WTC11 (cell line): ENCODE data around the gene RPL18A. TPM values are rescaled to one million over a fixed set of nuclear protein-coding genes. Genes with fewer than 3 reads are reported as not detected.

Experiments
- ATAC-seq: fragments of 200-7000 bp; cut with Tn5 transposase; 2 replicates; pipeline ENCODE4 v1.10.0; 2021; ENCODE audit warnings: mild to moderate bottlenecking, moderate library complexity
- CTCF ChIA-PET: fragments of 300-600 bp; sonication (Branson Sonifier 250); formaldehyde crosslinking; loops from one replicate; lab custom pipeline; 2021; ENCODE audit warnings: antibody characterized with exemption; lab: Charles Lee
- POLR2A ChIA-PET: fragments of 350-600 bp; sonication (Branson Sonifier 250); formaldehyde crosslinking; loops from one replicate; lab custom pipeline; 2021; ENCODE audit warnings: antibody characterized with exemption; lab: Charles Lee
- DNase-seq: peaks from one replicate; pipeline ENCODE4 v3.0.0; 2021; ENCODE audit warnings: low spot score
- H3K27ac Mint-ChIP-seq: 2 replicates; pipeline ENCODE4 v1.8.0; 2021; ENCODE audit warnings: mixed read lengths
- H3K27me3 Mint-ChIP-seq: 2 replicates; pipeline ENCODE4 v1.8.0; 2021; ENCODE audit warnings: low read depth, mild to moderate bottlenecking, moderate library complexity, mixed read lengths
- H3K36me3 Mint-ChIP-seq: 2 replicates; pipeline ENCODE4 v1.8.0; 2021; ENCODE audit warnings: mixed read lengths
- H3K4me1 Mint-ChIP-seq: 2 replicates; pipeline ENCODE4 v1.8.0; 2022; ENCODE audit warnings: mixed read lengths
- H3K4me3 Mint-ChIP-seq: 2 replicates; pipeline ENCODE4 v1.8.0; 2021; ENCODE audit warnings: mild to moderate bottlenecking, moderate library complexity, mixed read lengths
- H3K9me3 Mint-ChIP-seq: 2 replicates; pipeline ENCODE4 v1.8.0; 2021; ENCODE audit warnings: mixed read lengths
- ETV6 ChIP-seq: sonication (generic); formaldehyde crosslinking; IDR thresholded peaks from 2 replicates; pipeline ENCODE4 v1.8.1; 2022; ENCODE audit warnings: mild to moderate bottlenecking, missing genetic modification reagents
- FOXJ3 ChIP-seq: sonication (generic); formaldehyde crosslinking; IDR thresholded peaks from 2 replicates; pipeline ENCODE4 v1.9.0; 2021; ENCODE audit warnings: missing genetic modification reagents, mild to moderate bottlenecking, borderline replicate concordance
- NFYB ChIP-seq: sonication (generic); formaldehyde crosslinking; conservative IDR thresholded peaks from 2 replicates; pipeline ENCODE4 v1.8.0; 2022; ENCODE audit warnings: low read depth, missing genetic modification reagents
- OVOL2 ChIP-seq: fragments of 250-450 bp; sonication (Bioruptor Pico); IDR thresholded peaks from 2 replicates; pipeline ENCODE4 v1.9.0; 2021; ENCODE audit warnings: mild to moderate bottlenecking, borderline replicate concordance
- PRRX2 ChIP-seq: fragments of 250-450 bp; sonication (Bioruptor Pico); IDR thresholded peaks from 2 replicates; pipeline ENCODE4 v1.8.0; 2021; ENCODE audit warnings: mild to moderate bottlenecking
- SP1 ChIP-seq: sonication (generic); formaldehyde crosslinking; conservative IDR thresholded peaks from 2 replicates; pipeline ENCODE4 v1.8.1; 2022; ENCODE audit warnings: missing genetic modification reagents
- TCF7 ChIP-seq: sonication (generic); formaldehyde crosslinking; IDR thresholded peaks from 2 replicates; pipeline ENCODE4 v1.8.0; 2022; ENCODE audit warnings: mild to moderate bottlenecking, low read depth, missing genetic modification reagents, moderate library complexity
- TEAD4 ChIP-seq: sonication (generic); formaldehyde crosslinking; IDR thresholded peaks from 2 replicates; pipeline ENCODE4 v1.8.0; 2022; ENCODE audit warnings: mild to moderate bottlenecking, missing genetic modification reagents
- ZNF232 ChIP-seq: sonication (generic); formaldehyde crosslinking; IDR thresholded peaks from 2 replicates; pipeline ENCODE4 v1.8.0; 2022; ENCODE audit warnings: mild to moderate bottlenecking, missing genetic modification reagents
- ZNF317 ChIP-seq: sonication (generic); formaldehyde crosslinking; IDR thresholded peaks from 2 replicates; pipeline ENCODE4 v1.8.1; 2023; ENCODE audit warnings: low read depth, mild to moderate bottlenecking, moderate library complexity, missing genetic modification reagents, borderline replicate concordance
- ZNF396 ChIP-seq: fragments of 250-450 bp; sonication (Bioruptor Pico); IDR thresholded peaks from 2 replicates; pipeline ENCODE4 v1.8.0; 2021; ENCODE audit warnings: mild to moderate bottlenecking, moderate library complexity, borderline replicate concordance
- ZNF416 ChIP-seq: fragments of 250-450 bp; sonication (Bioruptor Pico); IDR thresholded peaks from 2 replicates; pipeline ENCODE4 v1.9.0; 2021; ENCODE audit warnings: mild to moderate bottlenecking, inconsistent platforms
- ZNF671 ChIP-seq: fragments of 250-450 bp; sonication (Bioruptor Pico); IDR thresholded peaks from 2 replicates; pipeline ENCODE4 v1.8.0; 2021; ENCODE audit warnings: mild to moderate bottlenecking
- total RNA-seq: library from RNA; stranded (reverse); gene quantifications from 3 replicates; pipeline ENCODE4 v1.2.3, GENCODE V29; 2021
- TF ChIP-seq, protein P1 (sequence below): fragments of 250-450 bp; sonication (Bioruptor Pico); IDR thresholded peaks from 2 replicates; pipeline ENCODE4 v1.8.0; 2021; ENCODE audit warnings: mild to moderate bottlenecking
- TF ChIP-seq, protein P2 (sequence below): sonication (generic); formaldehyde crosslinking; IDR thresholded peaks from 2 replicates; pipeline ENCODE4 v1.8.1; 2023; ENCODE audit warnings: mild to moderate bottlenecking, missing genetic modification reagents, moderate library complexity
- TF ChIP-seq, protein P3 (sequence below): fragments of 250-450 bp; sonication (Bioruptor Pico); conservative IDR thresholded peaks from 2 replicates; pipeline ENCODE4 v1.9.0; 2021; ENCODE audit warnings: mild to moderate bottlenecking

RPL18A gene
- total RNA-seq, 1 experiment from 2014 or later = 2,950 TPM

DNA sequence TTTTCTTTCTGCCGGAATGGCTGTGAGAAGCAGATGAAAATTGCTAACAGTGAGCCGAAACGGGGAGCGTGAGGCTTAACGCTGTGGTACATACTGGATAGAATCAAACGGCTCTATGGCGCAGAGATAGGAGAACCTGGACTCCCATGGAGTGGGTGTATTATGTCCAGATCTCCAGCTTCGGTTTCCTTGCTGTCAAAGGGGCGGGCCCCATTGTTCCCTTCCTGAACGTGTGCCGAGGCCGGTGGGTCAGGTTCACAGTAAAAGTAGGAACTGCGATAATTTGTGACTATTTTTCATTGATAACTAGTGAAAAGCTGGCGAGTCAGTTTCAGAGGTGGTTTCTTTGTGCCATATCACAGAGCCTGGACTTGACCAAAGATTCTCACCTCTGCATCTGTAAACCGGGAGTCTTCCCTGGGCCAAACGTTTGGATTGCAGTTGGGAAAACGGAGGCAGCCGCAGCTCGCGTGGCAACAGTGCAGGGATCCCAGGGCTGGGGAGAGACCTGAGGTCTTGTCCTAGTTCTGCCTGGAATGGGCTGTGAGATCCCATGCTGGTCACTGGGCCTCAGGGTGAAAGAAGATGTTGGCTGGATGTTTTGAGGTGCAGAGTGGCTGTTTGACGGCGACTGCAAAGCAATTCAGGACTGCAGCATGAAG lies 752 bp downstream of the RPL18A start (continued):
- TF ChIP-seq, protein P1, sequence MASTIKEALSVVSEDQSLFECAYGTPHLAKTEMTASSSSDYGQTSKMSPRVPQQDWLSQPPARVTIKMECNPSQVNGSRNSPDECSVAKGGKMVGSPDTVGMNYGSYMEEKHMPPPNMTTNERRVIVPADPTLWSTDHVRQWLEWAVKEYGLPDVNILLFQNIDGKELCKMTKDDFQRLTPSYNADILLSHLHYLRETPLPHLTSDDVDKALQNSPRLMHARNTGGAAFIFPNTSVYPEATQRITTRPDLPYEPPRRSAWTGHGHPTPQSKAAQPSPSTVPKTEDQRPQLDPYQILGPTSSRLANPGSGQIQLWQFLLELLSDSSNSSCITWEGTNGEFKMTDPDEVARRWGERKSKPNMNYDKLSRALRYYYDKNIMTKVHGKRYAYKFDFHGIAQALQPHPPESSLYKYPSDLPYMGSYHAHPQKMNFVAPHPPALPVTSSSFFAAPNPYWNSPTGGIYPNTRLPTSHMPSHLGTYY (CRISPR knock-in tag) = peak; percentile 33; the same call in 1 of the 2 replicates

DNA sequence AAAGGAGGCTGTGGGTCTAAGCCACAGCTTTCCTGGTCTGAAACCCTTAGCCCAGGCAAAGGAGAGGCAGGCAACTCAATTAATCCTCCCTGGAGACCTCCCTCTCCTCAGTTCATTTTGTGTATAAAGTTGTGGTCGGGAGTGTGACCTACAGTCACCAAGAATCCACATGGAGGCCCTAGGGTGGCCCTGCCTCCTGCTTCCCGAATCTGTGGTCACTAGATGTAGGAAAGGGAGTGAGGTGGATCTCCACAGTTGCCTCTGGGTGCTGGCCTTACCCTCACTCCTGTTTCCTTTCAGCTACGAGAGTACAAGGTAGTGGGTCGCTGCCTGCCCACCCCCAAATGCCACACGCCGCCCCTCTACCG lies 1.3 kb downstream of the RPL18A start:
- Mint-ChIP-seq H3K4me3 (peak overlapping the region; percentile 99), H3K27ac (peak overlapping the region; percentile 97)
- no peak for ATAC-seq

DNA sequence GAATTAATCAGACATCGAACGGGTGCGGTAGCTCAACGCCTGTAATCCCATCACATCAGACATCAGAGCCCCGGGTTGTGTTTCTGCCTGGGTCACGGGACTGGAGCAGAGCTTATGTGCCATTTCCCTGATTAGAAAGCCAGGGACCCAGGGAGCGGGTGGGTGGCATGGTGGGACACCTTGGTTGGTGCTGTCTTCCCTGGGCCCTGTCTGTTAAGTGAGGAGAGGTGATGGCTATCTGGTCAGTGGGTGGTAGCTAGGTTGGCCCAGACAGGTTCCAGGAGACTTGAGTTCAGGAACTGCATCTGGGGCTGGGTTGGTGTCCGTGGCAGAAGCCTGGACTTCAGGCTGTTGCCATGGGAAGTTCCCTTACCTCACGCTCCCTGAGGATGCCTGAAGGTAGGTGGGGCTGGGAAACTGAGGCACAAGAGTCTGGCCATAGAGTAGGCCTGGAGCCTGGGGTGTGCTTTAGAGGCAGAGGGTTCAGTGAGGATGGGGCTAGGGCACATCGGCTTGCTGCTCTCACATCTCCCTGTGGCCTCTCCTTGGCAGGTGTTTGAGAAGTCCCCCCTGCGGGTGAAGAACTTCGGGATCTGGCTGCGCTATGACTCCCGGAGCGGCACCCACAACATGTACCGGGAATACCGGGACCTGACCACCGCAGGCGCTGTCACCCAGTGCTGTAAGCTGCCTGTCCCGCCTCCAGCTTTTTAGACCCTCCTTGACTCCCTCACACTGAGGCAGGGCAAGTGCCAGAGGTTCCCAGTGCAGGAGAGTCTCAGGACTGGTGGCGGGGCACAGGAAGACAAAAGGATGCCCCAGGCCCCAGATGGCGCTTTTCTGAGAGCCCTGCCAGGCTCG lies 2.1 kb downstream of the RPL18A start:
- H3K27ac Mint-ChIP-seq = peak overlapping the region; percentile 97
- ATAC-seq (no peak), DNase-seq (no peak)
- CTCF ChIA-PET = interaction anchor here (1.5 kb wide), 1 partner anchor 71 kb away, joined by 6 read pairs; the partner anchor contains the start of gene CCDC124
- H3K9me3 Mint-ChIP-seq = no peaks in the 10 kb centered on the region
- POLR2A ChIA-PET = interaction anchor here (1.2 kb wide), 1 partner anchor 71 kb away, joined by 4 read pairs; the partner anchor contains the start of gene CCDC124
- peaks cover 29% of the 10 kb centered on the region for H3K4me1 Mint-ChIP-seq
- peaks cover 48% of the 10 kb centered on the region for H3K36me3 Mint-ChIP-seq
- H3K4me3 Mint-ChIP-seq = peak overlapping the region; percentile 99
- no peaks in the 10 kb centered on the region; the same call in 1 of the 2 replicates for H3K27me3 Mint-ChIP-seq
- TF ChIP-seq TEAD4 (CRISPR knock-in tag) = no peak
- TF ChIP-seq, protein P2, sequence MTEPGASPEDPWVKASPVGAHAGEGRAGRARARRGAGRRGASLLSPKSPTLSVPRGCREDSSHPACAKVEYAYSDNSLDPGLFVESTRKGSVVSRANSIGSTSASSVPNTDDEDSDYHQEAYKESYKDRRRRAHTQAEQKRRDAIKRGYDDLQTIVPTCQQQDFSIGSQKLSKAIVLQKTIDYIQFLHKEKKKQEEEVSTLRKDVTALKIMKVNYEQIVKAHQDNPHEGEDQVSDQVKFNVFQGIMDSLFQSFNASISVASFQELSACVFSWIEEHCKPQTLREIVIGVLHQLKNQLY = no peak
- no peak for TF ChIP-seq ZNF232
- 0 out of 2 replicates have a peak, but pooled peaks have one; percentile 8 for TF ChIP-seq ZNF416 (CRISPR knock-in tag)
- 0 out of 2 replicates have a peak, but pooled peaks have one; percentile 20 for TF ChIP-seq PRRX2 (CRISPR knock-in tag)
- TF ChIP-seq, protein P3, sequence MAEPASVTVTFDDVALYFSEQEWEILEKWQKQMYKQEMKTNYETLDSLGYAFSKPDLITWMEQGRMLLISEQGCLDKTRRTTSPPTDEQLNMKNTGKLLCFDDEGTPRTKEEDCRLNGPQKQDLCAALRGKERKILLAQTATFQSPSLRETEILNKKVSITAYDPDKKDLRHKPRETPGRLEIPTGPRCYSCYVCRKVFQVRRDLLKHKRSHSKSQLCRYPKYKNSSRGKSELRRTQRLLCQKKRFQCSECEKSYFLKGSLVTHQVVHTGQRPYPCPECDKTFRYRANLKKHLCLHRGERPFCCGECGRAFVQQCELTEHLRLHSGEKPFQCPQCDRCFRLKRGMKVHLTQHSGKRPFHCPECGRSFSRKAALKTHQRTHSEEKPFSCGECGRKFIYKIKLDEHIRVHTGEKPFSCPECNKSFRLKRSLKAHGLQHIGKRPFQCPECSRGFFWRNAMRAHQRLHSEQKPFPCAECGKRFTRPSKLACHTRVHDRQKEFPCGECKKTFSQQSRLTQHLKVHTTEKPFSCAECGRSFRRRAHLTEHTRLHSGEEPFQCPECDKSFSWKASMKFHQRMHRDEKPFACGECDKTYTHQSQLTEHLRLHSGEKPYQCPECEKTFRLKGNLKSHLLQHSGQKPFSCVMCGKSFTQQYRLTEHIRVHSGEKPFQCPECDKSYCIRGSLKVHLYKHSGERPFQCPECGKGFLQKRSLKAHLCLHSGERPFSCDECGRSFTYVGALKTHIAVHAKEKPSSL (CRISPR knock-in tag) = no peak
- no peak for TF ChIP-seq ZNF671 (CRISPR knock-in tag)
- TF ChIP-seq ETV6 (CRISPR knock-in tag) = no peak; the same call in 1 of the 2 replicates
- no peak for TF ChIP-seq ZNF317
- no peak for TF ChIP-seq SP1 (CRISPR knock-in tag)
- no peak for TF ChIP-seq ZNF396 (CRISPR knock-in tag)
- no peak for TF ChIP-seq FOXJ3 (CRISPR knock-in tag)

More for the DNA sequence above, 1.3 kb downstream of the RPL18A start:
- ChIA-PET CTCF (interaction anchor here (1.5 kb wide), 1 partner anchor 72 kb away, joined by 6 read pairs; the partner anchor contains the start of gene CCDC124), POLR2A (interaction anchor here (1.2 kb wide), 1 partner anchor 72 kb away, joined by 4 read pairs; the partner anchor contains the start of gene CCDC124)
- DNase-seq = no peak
- Mint-ChIP-seq H3K36me3 (peaks cover 48% of the 10 kb centered on the region), H3K9me3 (no peaks in the 10 kb centered on the region), H3K27me3 (no peaks in the 10 kb centered on the region; the same call in 1 of the 2 replicates), H3K4me1 (peaks cover 29% of the 10 kb centered on the region)
- no peak for TF ChIP-seq TCF7 (CRISPR knock-in tag)
- no peak for TF ChIP-seq OVOL2 (CRISPR knock-in tag)
- no peak for TF ChIP-seq NFYB (CRISPR knock-in tag)
- peak; percentile 29; the same call in 1 of the 2 replicates for TF ChIP-seq ETV6 (CRISPR knock-in tag)
